Caco-2 (cell line): ENCODE measurements around the gene SRPK2. TPM values are rescaled to one million over a fixed set of nuclear protein-coding genes. Genes with fewer than 3 reads are reported as not detected.

Experiments used
- BruUV-seq: library from RNA; stranded (reverse); fragments of 400-500 nt; replicated peaks from 2 replicates; lab custom pipeline; 2021; lab: Mats Ljungman, UMichigan
- CTCF ChIA-PET: fragments of 300-600 bp; sonication (Branson Sonifier 250); formaldehyde crosslinking; loops from one replicate; lab custom pipeline; 2022; ENCODE audit warnings: antibody characterized with exemption; lab: Charles Lee
- POLR2A ChIA-PET: fragments of 300-600 bp; sonication (Branson Sonifier 250); formaldehyde crosslinking; loops from one replicate; lab custom pipeline; 2022; ENCODE audit warnings: antibody characterized with exemption; lab: Charles Lee
- DNase-seq, 2 experiments: peaks; one replicate each; pipeline versions ENCODE4 v3.0.0 to v3.0.0-alpha.2; 2020 to 2022
- H3K27me3 ChIP-seq: replicated peaks from 2 replicates; pipeline ENCODE4 v1.6.0; 2011; ENCODE audit warnings: low read length; ENCODE audit not compliant: control insufficient read depth, insufficient read depth
- H3K36me3 ChIP-seq: 2 replicates; pipeline ENCODE4 v1.5.1; 2011; ENCODE audit warnings: low read length; ENCODE audit not compliant: control insufficient read depth, insufficient read depth
- H3K4me1 ChIP-seq: fragments of 250-450 bp; sonication (Bioruptor Pico); 2 replicates; pipeline ENCODE4 v1.5.1; 2020; ENCODE audit warnings: mild to moderate bottlenecking
- H3K4me3 ChIP-seq: 2 replicates; pipeline ENCODE4 v1.5.1; 2011; ENCODE audit warnings: low read depth, mild to moderate bottlenecking, control low read depth, low read length
- H3K9me3 ChIP-seq: fragments of 250-450 bp; sonication (Bioruptor Pico); 2 replicates; pipeline ENCODE4 v1.5.1; 2020; ENCODE audit warnings: mild to moderate bottlenecking, moderate library complexity
- H3K27ac Mint-ChIP-seq: one replicate; pipeline ENCODE4 v1.8.0; 2022; ENCODE audit warnings: mixed read lengths; ENCODE audit not compliant: unreplicated experiment
- H3K27me3 Mint-ChIP-seq: one replicate; pipeline ENCODE4 v1.8.0; 2022; ENCODE audit warnings: mixed read lengths; ENCODE audit not compliant: insufficient read depth, unreplicated experiment
- H3K36me3 Mint-ChIP-seq: one replicate; pipeline ENCODE4 v1.8.0; 2022; ENCODE audit warnings: mild to moderate bottlenecking, mixed read lengths; ENCODE audit not compliant: insufficient read depth, unreplicated experiment
- H3K4me1 Mint-ChIP-seq: one replicate; pipeline ENCODE4 v1.8.0; 2022; ENCODE audit warnings: low read depth, mixed read lengths; ENCODE audit not compliant: unreplicated experiment
- H3K4me3 Mint-ChIP-seq: one replicate; pipeline ENCODE4 v1.8.0; 2022; ENCODE audit warnings: mild to moderate bottlenecking, moderate library complexity, mixed read lengths; ENCODE audit not compliant: unreplicated experiment
- H3K9me3 Mint-ChIP-seq: one replicate; pipeline ENCODE4 v1.8.0; 2022; ENCODE audit warnings: mixed read lengths; ENCODE audit not compliant: unreplicated experiment
- intact Hi-C: fragments of 100-400 bp; cut with micrococcal nuclease; formaldehyde crosslinking; loops from one replicate; pipeline ENCODE4 v1.10.0; 2022; ENCODE audit not compliant: unreplicated experiment
- total RNA-seq: library from RNA; stranded (reverse); gene quantifications from 2 replicates; pipeline ENCODE4 v1.2.3, GENCODE V29; 2022
- TF ChIP-seq, protein P1 (sequence below), 2 experiments: fragments of 200-600 bp in 1 of 2; IDR thresholded peaks; 1 replicate in 1 of 2; 2 replicates in 1 of 2; pipeline versions ENCODE4 v1.5.1 to v1.8.0; 2011 to 2022; ENCODE audit warnings: antibody characterized with exemption in 1 of 2, control low read depth in 1 of 2, inconsistent platforms in 1 of 2, low read depth in 1 of 2, low read length in 1 of 2, mild to moderate bottlenecking in 1 of 2, moderate library complexity in 1 of 2; ENCODE audit not compliant: insufficient read depth in 1 of 2, severe bottlenecking in 1 of 2, unreplicated experiment in 1 of 2

SRPK2 gene
- total RNA-seq, 1 experiment from 2014 or later: 39.9 TPM

DNA sequence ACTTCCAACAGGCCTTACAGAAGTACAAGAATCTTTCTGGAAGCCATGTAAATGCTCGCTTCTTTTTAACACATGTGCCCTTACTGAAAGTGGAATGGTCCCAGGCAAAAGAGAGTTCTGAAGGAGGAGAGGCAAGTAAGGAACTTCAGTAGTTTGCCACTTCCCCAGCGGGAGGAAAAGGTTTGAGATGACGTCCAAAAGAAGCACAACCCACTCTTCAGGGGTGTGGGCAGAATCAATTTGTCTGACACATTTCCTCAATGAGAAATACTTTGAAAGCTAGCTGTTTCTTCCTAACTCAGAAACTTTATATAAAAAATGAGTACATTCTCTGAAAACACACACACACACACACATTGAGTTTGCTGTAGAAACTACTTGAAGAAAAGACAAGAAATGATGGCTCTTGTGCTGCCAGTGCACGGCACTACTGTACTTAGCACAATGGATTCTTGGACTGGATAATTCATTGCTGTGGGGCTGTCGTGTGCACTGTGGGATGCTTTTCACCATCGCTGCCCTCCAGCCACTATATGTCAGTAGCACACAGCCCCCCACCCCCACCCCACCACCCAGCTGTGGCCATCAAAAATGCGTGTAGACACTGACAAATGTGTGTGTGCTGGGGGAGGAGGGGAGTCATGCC is 183.0 kb downstream of the SRPK2 start:
- H3K4me1 Mint-ChIP-seq: no peaks in the 10 kb centered on the region
- no peaks in the 10 kb centered on the region for H3K27me3 Mint-ChIP-seq
- TF ChIP-seq, protein P1, sequence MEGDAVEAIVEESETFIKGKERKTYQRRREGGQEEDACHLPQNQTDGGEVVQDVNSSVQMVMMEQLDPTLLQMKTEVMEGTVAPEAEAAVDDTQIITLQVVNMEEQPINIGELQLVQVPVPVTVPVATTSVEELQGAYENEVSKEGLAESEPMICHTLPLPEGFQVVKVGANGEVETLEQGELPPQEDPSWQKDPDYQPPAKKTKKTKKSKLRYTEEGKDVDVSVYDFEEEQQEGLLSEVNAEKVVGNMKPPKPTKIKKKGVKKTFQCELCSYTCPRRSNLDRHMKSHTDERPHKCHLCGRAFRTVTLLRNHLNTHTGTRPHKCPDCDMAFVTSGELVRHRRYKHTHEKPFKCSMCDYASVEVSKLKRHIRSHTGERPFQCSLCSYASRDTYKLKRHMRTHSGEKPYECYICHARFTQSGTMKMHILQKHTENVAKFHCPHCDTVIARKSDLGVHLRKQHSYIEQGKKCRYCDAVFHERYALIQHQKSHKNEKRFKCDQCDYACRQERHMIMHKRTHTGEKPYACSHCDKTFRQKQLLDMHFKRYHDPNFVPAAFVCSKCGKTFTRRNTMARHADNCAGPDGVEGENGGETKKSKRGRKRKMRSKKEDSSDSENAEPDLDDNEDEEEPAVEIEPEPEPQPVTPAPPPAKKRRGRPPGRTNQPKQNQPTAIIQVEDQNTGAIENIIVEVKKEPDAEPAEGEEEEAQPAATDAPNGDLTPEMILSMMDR (IDR thresholded peaks at IDR 0.05; ENCODE audit: insufficient read depth in 1 of 2, low read depth in 1 of 2, low read length in 1 of 2, severe bottlenecking in 1 of 2, unreplicated experiment in 1 of 2): no peak
- no TSS peak for BruUV-seq
- H3K4me1 ChIP-seq: no peaks in the 10 kb centered on the region
- no peaks in the 10 kb centered on the region for H3K27me3 ChIP-seq
- intact Hi-C loops: no loop called here
- no peaks in the 10 kb centered on the region for H3K36me3 ChIP-seq
- H3K9me3 Mint-ChIP-seq: no peaks in the 10 kb centered on the region
- POLR2A ChIA-PET: no interaction called here
- no peak overlapping the region for H3K4me3 Mint-ChIP-seq
- H3K36me3 Mint-ChIP-seq: no peaks in the 10 kb centered on the region
- H3K4me3 ChIP-seq: no peak overlapping the region
- H3K9me3 ChIP-seq: no peaks in the 10 kb centered on the region
- H3K27ac Mint-ChIP-seq: peak overlapping the region; percentile 51
- CTCF ChIA-PET: no interaction called here
- no peak for DNase-seq

GRCh38 chr7:105204953-105205352 is 183.8 kb downstream of the SRPK2 start:
- no peaks in the 10 kb centered on the region for H3K9me3 ChIP-seq
- Mint-ChIP-seq H3K27me3 (no peaks in the 10 kb centered on the region), H3K9me3 (no peaks in the 10 kb centered on the region), H3K4me3 (no peak overlapping the region), H3K36me3 (no peaks in the 10 kb centered on the region), H3K4me1 (no peaks in the 10 kb centered on the region), H3K27ac (no peak overlapping the region)
- no TSS peak for BruUV-seq
- no peaks in the 10 kb centered on the region for H3K36me3 ChIP-seq
- no peak overlapping the region for H3K4me3 ChIP-seq
- ChIA-PET POLR2A (interaction anchor here (0.5 kb wide), 1 partner anchor 44 kb away, joined by 3 read pairs; no protein-coding TSS in a partner anchor), CTCF (interaction anchor here (0.7 kb wide), 1 partner anchor 12 kb away, joined by 5 read pairs; no protein-coding TSS in a partner anchor)
- intact Hi-C loops: no loop called here
- H3K27me3 ChIP-seq: no peaks in the 10 kb centered on the region
- TF ChIP-seq, protein P1 (IDR thresholded peaks at IDR 0.05; ENCODE audit: insufficient read depth in 1 of 2, low read depth in 1 of 2, low read length in 1 of 2, severe bottlenecking in 1 of 2, unreplicated experiment in 1 of 2): no peak
- no peaks in the 10 kb centered on the region for H3K4me1 ChIP-seq
- no peak for DNase-seq

DNA sequence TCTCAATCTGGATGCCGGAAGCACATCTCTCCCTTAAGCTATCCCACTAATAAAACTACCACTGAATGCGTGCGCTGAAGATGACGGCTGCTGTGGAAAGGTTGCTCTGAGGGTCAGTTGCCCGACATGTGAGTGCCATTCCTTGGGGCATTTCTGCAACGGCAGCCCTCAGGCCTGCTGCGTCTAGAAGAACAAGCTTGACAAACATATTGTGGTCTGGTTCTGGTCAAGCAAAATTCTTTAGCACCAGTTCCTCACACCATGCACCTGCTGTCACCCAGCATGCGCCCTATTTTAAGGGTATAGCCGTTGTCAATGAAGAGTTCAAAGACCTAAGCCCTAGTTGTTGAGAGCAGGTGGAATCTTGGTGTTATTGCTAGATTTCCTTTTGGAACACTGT is 184.2 kb downstream of the SRPK2 start:
- H3K36me3 ChIP-seq: no peaks in the 10 kb centered on the region
- H3K4me1 ChIP-seq: no peaks in the 10 kb centered on the region
- no TSS peak for BruUV-seq
- DNase-seq: no peak
- no peak overlapping the region for H3K4me3 ChIP-seq
- Mint-ChIP-seq H3K27ac (no peak overlapping the region), H3K27me3 (no peaks in the 10 kb centered on the region), H3K4me1 (no peaks in the 10 kb centered on the region), H3K36me3 (no peaks in the 10 kb centered on the region), H3K9me3 (no peaks in the 10 kb centered on the region), H3K4me3 (no peak overlapping the region)
- POLR2A ChIA-PET: interaction anchor here (0.5 kb wide), 1 partner anchor 44 kb away, joined by 3 read pairs; no protein-coding TSS in a partner anchor
- TF ChIP-seq, protein P1 (IDR thresholded peaks at IDR 0.05; ENCODE audit: insufficient read depth in 1 of 2, low read depth in 1 of 2, low read length in 1 of 2, severe bottlenecking in 1 of 2, unreplicated experiment in 1 of 2): no peak
- CTCF ChIA-PET: interaction anchor here (0.5 to 0.7 kb wide), 2 partner anchors 11 to 109 kb away, joined by 5 read pairs; no protein-coding TSS in a partner anchor
- intact Hi-C loops: no loop called here
- H3K27me3 ChIP-seq: no peaks in the 10 kb centered on the region
- H3K9me3 ChIP-seq: no peaks in the 10 kb centered on the region
